Thyroid gland (tissue), 4 donors: ENCODE results near the gene WNT3. TPM values are rescaled to one million over a fixed set of nuclear protein-coding genes. Genes with fewer than 3 reads are reported as not detected.

Source experiments
- DNase-seq, 2 donors: peaks; one replicate each; pipeline ENCODE4 v3.0.0-alpha.2; 2019
- H3K27ac ChIP-seq, 3 donors: fragments of 200-600 bp; sonication (generic); 1 replicate in 2 of 3; 2 replicates in 1 of 3; pipeline ENCODE4 v1.5.1; 2016 to 2019; ENCODE audit warnings: mild to moderate bottlenecking in 1 of 3, moderate library complexity in 1 of 3
- H3K27me3 ChIP-seq: fragments of 200-600 bp; sonication (generic); one replicate; pipeline ENCODE4 v1.5.1; 2019
- H3K36me3 ChIP-seq, 2 donors: fragments of 200-600 bp; sonication (generic); one replicate each; pipeline ENCODE4 v1.5.1; 2016 to 2019
- H3K4me1 ChIP-seq, 2 donors: fragments of 200-600 bp; sonication (generic); one replicate each; pipeline ENCODE4 v1.5.1; 2017 to 2019
- H3K4me3 ChIP-seq, 3 donors: fragments of 200-600 bp; sonication (generic); replicated peaks in 1 of 3; 1 replicate in 2 of 3; 2 replicates in 1 of 3; pipeline ENCODE4 v1.5.1; 2016; ENCODE audit warnings: mild to moderate bottlenecking in 1 of 3
- H3K9me3 ChIP-seq: fragments of 200-600 bp; sonication (generic); one replicate; pipeline ENCODE4 v1.5.1; 2017
- POLR2A ChIP-seq, 2 donors: fragments of 450-650 bp; IDR thresholded peaks; one replicate each; pipeline ENCODE4 v1.6.1; 2017; ENCODE audit warnings: antibody characterized with exemption in 2 of 2, mild to moderate bottlenecking in 2 of 2, moderate library complexity in 1 of 2
- WGBS, 2 donors: methylation state at CpG; one replicate each; pipeline ENCODE4 v1.1.5; 2017; 5-methylcytosine and 5-hydroxymethylcytosine counted together
- intact Hi-C: fragments of 100-400 bp; cut with DNase I; formaldehyde crosslinking; loops from one replicate; pipeline ENCODE4 v1.15.1; 2023
- total RNA-seq, 4 donors: library from RNA; depleted of rRNA; stranded (reverse); fragments of >200 nt; gene quantifications; one replicate each; pipeline ENCODE4 v1.2.3, GENCODE V29; 2016
- TF ChIP-seq, protein P1 (sequence below), 6 experiments: fragments of 200-600 bp in 3 of 6; fragments of 450-650 bp in 3 of 6; sonication (generic) in 3 of 6; IDR thresholded peaks; one replicate each; pipeline ENCODE4 v1.5.1; 2016 to 2019; ENCODE audit warnings: antibody characterized with exemption in 6 of 6, mild to moderate bottlenecking in 2 of 6, inconsistent platforms in 1 of 6, moderate library complexity in 1 of 6

Gene WNT3
- total RNA-seq, 4 donors from 2014 or later = 0.68 to 2.4 (median 0.82) TPM

- no peaks in the 10 kb centered on the region for H3K9me3 ChIP-seq
- H3K27ac ChIP-seq = no peak overlapping the region
- no peak overlapping the region for H3K4me3 ChIP-seq
- no peaks in the 10 kb centered on the region for H3K27me3 ChIP-seq
- no peaks in the 10 kb centered on the region for H3K36me3 ChIP-seq
- TF ChIP-seq POLR2A (IDR thresholded peaks at IDR 0.05) = no peak
- TF ChIP-seq, protein P1, sequence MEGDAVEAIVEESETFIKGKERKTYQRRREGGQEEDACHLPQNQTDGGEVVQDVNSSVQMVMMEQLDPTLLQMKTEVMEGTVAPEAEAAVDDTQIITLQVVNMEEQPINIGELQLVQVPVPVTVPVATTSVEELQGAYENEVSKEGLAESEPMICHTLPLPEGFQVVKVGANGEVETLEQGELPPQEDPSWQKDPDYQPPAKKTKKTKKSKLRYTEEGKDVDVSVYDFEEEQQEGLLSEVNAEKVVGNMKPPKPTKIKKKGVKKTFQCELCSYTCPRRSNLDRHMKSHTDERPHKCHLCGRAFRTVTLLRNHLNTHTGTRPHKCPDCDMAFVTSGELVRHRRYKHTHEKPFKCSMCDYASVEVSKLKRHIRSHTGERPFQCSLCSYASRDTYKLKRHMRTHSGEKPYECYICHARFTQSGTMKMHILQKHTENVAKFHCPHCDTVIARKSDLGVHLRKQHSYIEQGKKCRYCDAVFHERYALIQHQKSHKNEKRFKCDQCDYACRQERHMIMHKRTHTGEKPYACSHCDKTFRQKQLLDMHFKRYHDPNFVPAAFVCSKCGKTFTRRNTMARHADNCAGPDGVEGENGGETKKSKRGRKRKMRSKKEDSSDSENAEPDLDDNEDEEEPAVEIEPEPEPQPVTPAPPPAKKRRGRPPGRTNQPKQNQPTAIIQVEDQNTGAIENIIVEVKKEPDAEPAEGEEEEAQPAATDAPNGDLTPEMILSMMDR (IDR thresholded peaks at IDR 0.05) = no peak
- peaks cover 0 to 2% of the 10 kb centered on the region in 2 donors for H3K4me1 ChIP-seq
- no peak for DNase-seq
- intact Hi-C loops = no loop called here
- 92 to 97% methylated on average over 4 of the region's 4 CpGs for WGBS, 2 donors
These were observed 90.7 kb downstream of the WNT3 start for GRCh38 chr17:46727572-46728348.

- H3K27ac ChIP-seq = no peak overlapping the region
- H3K36me3 ChIP-seq = no peaks in the 10 kb centered on the region
- no peak for DNase-seq
- H3K9me3 ChIP-seq = no peaks in the 10 kb centered on the region
- intact Hi-C loops = no loop called here
- WGBS, 2 donors = 94 to 98% methylated on average over 3 of the region's 3 CpGs
- peaks cover 0 to 7% of the 10 kb centered on the region in 2 donors for H3K4me1 ChIP-seq
- TF ChIP-seq, protein P1 (IDR thresholded peaks at IDR 0.05) = no peak
- TF ChIP-seq POLR2A (IDR thresholded peaks at IDR 0.05) = no peak
- H3K27me3 ChIP-seq = no peaks in the 10 kb centered on the region
- no peak overlapping the region for H3K4me3 ChIP-seq
These were observed 92.3 kb downstream of the WNT3 start for GRCh38 chr17:46726206-46726605.

GRCh38 chr17:46722662-46723285 lies 95.7 kb downstream of the WNT3 start:
- intact Hi-C loops = no loop called here

DNA sequence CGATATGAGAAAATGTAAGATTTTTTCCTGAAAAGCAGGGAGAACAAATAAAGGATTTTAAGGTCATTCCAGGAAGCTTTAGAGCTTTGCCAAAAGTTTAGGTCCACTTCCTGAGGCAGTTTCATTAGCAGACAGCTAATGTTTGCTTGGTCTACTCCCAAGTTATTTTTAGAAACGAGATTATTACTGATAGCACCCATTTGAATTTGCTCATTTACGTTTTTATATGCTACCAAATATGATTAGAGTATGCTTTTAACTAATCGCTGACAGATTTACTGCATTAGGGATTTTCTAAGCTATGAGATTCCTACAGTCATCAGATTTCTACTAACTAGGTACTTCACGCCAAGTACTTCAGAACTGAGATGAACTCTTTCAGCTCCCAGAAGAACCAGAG lies 98.1 kb downstream of the WNT3 start:
- TF ChIP-seq POLR2A (IDR thresholded peaks at IDR 0.05) = no peak
- WGBS, 2 donors = 21 to 25% methylated on average over 5 of the region's 5 CpGs
- no peaks in the 10 kb centered on the region for H3K27me3 ChIP-seq
- intact Hi-C loops = no loop called here
- H3K27ac ChIP-seq = no peak overlapping the region
- no peak overlapping the region for H3K4me3 ChIP-seq
- H3K4me1 ChIP-seq = peaks cover 3 to 13% of the 10 kb centered on the region in 2 donors
- no peaks in the 10 kb centered on the region for H3K9me3 ChIP-seq
- H3K36me3 ChIP-seq = peaks cover 0 to 4% of the 10 kb centered on the region in 2 donors
- no peak for DNase-seq

More at GRCh38 chr17:46722662-46723285, 95.7 kb downstream of the WNT3 start:
- peaks cover 3 to 13% of the 10 kb centered on the region in 2 donors for H3K4me1 ChIP-seq
- H3K9me3 ChIP-seq = no peaks in the 10 kb centered on the region
- DNase-seq = peak; percentile 27 to 44
- WGBS, 2 donors = 19 to 45% methylated on average over 7 of the region's 7 CpGs
- H3K27ac ChIP-seq = peak overlapping the region in 2 of 3 donors; percentile 3 to 22
- TF ChIP-seq, protein P1 (IDR thresholded peaks at IDR 0.05) = no peak
- no peak for TF ChIP-seq POLR2A (IDR thresholded peaks at IDR 0.05)
- peaks cover 0 to 3% of the 10 kb centered on the region in 2 donors for H3K36me3 ChIP-seq
- no peak overlapping the region for H3K4me3 ChIP-seq
- H3K27me3 ChIP-seq = no peaks in the 10 kb centered on the region

- Histone ChIP-seq H3K4me1 (peaks cover 3 to 13% of the 10 kb centered on the region in 2 donors), H3K36me3 (peaks cover 0 to 4% of the 10 kb centered on the region in 2 donors), H3K4me3 (no peak overlapping the region), H3K27ac (no peak overlapping the region), H3K9me3 (no peaks in the 10 kb centered on the region), H3K27me3 (no peaks in the 10 kb centered on the region)
- intact Hi-C loops = no loop called here
- no peak for DNase-seq
- 61 to 69% methylated on average over 3 of the region's 3 CpGs for WGBS, 2 donors
- no peak for TF ChIP-seq POLR2A (IDR thresholded peaks at IDR 0.05)
- TF ChIP-seq, protein P1 (IDR thresholded peaks at IDR 0.05) = no peak
These were observed 98.6 kb downstream of the WNT3 start for GRCh38 chr17:46719891-46720290.
